ENCODE data around the gene EI24. TPM values are rescaled to one million over a fixed set of nuclear protein-coding genes. Genes with fewer than 3 reads are reported as not detected.

Gene EI24
- total RNA-seq, 1 donor from 2014 or later, result 129 TPM

- DNase-seq (ENCODE audit: low read depth), result peak; percentile 99
- Histone ChIP-seq H3K27me3 (ENCODE audit: control insufficient read depth, insufficient read depth, low read length) (no peaks in the 10 kb centered on the region), H3K4me3 (ENCODE audit: low read depth, low read length) (peak within 1 kb of the TSS; percentile 65), H3K36me3 (ENCODE audit: control insufficient read depth, insufficient read depth, low read length) (no peaks in the 10 kb centered on the region)
- TF ChIP-seq CTCF (IDR thresholded peaks at IDR 0.05; ENCODE audit: insufficient read depth, low read length, poor library complexity, severe bottlenecking), result no peak
Measured at GRCh38 chr11:125592305-125593113, 23.2 kb downstream of the EI24 start, which contains the start of gene STT3A. Gene STT3A (plus strand): TSS chr11:125592852. CDS start chr11:125595916, 3,064 bp downstream.

- Histone ChIP-seq H3K27me3 (ENCODE audit: control insufficient read depth, insufficient read depth, low read length) (no peaks in the 10 kb centered on the region), H3K36me3 (ENCODE audit: control insufficient read depth, insufficient read depth, low read length) (no peaks in the 10 kb centered on the region), H3K4me3 (ENCODE audit: low read depth, low read length) (peak overlapping the region; percentile 65)
- TF ChIP-seq CTCF (IDR thresholded peaks at IDR 0.05; ENCODE audit: insufficient read depth, low read length, poor library complexity, severe bottlenecking), result no peak
- DNase-seq (ENCODE audit: low read depth), result no peak
Measured at GRCh38 chr11:125593114-125593820, 24.0 kb downstream of the EI24 start.

- TF ChIP-seq CTCF (IDR thresholded peaks at IDR 0.05; ENCODE audit: insufficient read depth, low read length, poor library complexity, severe bottlenecking), result no peak
- H3K36me3 ChIP-seq (ENCODE audit: control insufficient read depth, insufficient read depth, low read length), result no peaks in the 10 kb centered on the region
Measured at GRCh38 chr11:125594958-125595357, 25.7 kb downstream of the EI24 start.

GRCh38 chr11:125600663-125601062, 31.4 kb downstream of the EI24 start:
- DNase-seq (ENCODE audit: low read depth), result no peak
- Histone ChIP-seq H3K4me3 (ENCODE audit: low read depth, low read length) (no peak overlapping the region), H3K27me3 (ENCODE audit: control insufficient read depth, insufficient read depth, low read length) (no peaks in the 10 kb centered on the region), H3K36me3 (ENCODE audit: control insufficient read depth, insufficient read depth, low read length) (no peaks in the 10 kb centered on the region)
- no peak for TF ChIP-seq CTCF (IDR thresholded peaks at IDR 0.05; ENCODE audit: insufficient read depth, low read length, poor library complexity, severe bottlenecking)

More at GRCh38 chr11:125594958-125595357, 25.7 kb downstream of the EI24 start:
- H3K4me3 ChIP-seq (ENCODE audit: low read depth, low read length), result no peak overlapping the region
- no peak for DNase-seq (ENCODE audit: low read depth)
- H3K27me3 ChIP-seq (ENCODE audit: control insufficient read depth, insufficient read depth, low read length), result no peaks in the 10 kb centered on the region

GRCh38 chr11:125603207-125603606, 33.9 kb downstream of the EI24 start:
- Histone ChIP-seq H3K4me3 (ENCODE audit: low read depth, low read length) (no peak overlapping the region), H3K27me3 (ENCODE audit: control insufficient read depth, insufficient read depth, low read length) (no peaks in the 10 kb centered on the region), H3K36me3 (ENCODE audit: control insufficient read depth, insufficient read depth, low read length) (peaks cover 2% of the 10 kb centered on the region)
- no peak for DNase-seq (ENCODE audit: low read depth)
- TF ChIP-seq CTCF (IDR thresholded peaks at IDR 0.05; ENCODE audit: insufficient read depth, low read length, poor library complexity, severe bottlenecking), result no peak

Data from kidney epithelial cell (primary cell).